ENCODE data around the gene AHCYL2. TPM values are rescaled to one million over a fixed set of nuclear protein-coding genes. Genes with fewer than 3 reads are reported as not detected.

Gene AHCYL2
- total RNA-seq, 1 experiment from 2014 or later = 20.2 TPM

DNA sequence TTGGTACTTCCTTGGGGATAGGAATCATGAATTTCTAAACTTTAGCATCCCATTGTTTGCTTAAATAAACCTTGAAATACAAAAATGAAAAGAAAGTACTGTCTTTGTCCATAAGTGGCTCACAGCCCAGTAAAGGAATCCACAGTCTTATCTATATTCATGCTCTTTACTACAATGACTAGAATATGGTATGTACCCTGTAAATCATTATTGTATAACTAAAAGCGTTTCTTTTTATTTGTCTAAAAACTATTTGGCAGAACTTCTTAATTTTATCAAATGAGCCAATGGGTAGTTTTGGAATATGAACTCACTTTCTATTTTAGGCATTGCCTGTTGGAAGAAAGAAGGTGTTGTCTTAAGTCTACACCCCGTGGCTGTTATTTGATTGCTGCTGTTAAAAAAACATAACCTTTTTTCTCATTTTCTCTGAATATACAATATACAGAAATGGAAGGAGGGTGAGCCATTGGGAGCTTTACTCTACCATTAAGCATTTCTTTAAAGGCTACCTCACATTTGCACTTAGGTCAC, 197.0 kb downstream of the AHCYL2 start:
- ChIA-PET CTCF (no interaction called here), POLR2A (no interaction called here)
- H3K27me3 ChIP-seq (ENCODE audit: control insufficient read depth, insufficient read depth, low read length) = no peaks in the 10 kb centered on the region
- DNase-seq (ENCODE audit: low read depth, low spot score) = no peak
- no peaks in the 10 kb centered on the region for H3K4me1 ChIP-seq (ENCODE audit: control insufficient read depth, insufficient read depth, low read length)
- no peak for ATAC-seq
- no peak overlapping the region for H3K27ac ChIP-seq (ENCODE audit: low read length)
- H3K4me3 ChIP-seq (ENCODE audit: low read depth in 2 of 2, low read length in 2 of 2) = no peak overlapping the region
- BruUV-seq (replicated peaks) = no TSS peak
- H3K36me3 ChIP-seq (ENCODE audit: control insufficient read depth, insufficient read depth, low read length) = no peaks in the 10 kb centered on the region
- TF ChIP-seq SIN3A (IDR thresholded peaks at IDR 0.05; ENCODE audit: borderline replicate concordance, insufficient read depth, low read depth, low read length) (no peak), TCF7L2 (IDR thresholded peaks at IDR 0.05; ENCODE audit: low read depth, low read length) (no peak), POLR2AphosphoS5 (IDR thresholded peaks at IDR 0.05; ENCODE audit: low read depth, low read length) (no peak)
- TF ChIP-seq, protein P1, sequence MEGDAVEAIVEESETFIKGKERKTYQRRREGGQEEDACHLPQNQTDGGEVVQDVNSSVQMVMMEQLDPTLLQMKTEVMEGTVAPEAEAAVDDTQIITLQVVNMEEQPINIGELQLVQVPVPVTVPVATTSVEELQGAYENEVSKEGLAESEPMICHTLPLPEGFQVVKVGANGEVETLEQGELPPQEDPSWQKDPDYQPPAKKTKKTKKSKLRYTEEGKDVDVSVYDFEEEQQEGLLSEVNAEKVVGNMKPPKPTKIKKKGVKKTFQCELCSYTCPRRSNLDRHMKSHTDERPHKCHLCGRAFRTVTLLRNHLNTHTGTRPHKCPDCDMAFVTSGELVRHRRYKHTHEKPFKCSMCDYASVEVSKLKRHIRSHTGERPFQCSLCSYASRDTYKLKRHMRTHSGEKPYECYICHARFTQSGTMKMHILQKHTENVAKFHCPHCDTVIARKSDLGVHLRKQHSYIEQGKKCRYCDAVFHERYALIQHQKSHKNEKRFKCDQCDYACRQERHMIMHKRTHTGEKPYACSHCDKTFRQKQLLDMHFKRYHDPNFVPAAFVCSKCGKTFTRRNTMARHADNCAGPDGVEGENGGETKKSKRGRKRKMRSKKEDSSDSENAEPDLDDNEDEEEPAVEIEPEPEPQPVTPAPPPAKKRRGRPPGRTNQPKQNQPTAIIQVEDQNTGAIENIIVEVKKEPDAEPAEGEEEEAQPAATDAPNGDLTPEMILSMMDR (IDR thresholded peaks at IDR 0.05) = no peak
- TF ChIP-seq, protein P2, sequence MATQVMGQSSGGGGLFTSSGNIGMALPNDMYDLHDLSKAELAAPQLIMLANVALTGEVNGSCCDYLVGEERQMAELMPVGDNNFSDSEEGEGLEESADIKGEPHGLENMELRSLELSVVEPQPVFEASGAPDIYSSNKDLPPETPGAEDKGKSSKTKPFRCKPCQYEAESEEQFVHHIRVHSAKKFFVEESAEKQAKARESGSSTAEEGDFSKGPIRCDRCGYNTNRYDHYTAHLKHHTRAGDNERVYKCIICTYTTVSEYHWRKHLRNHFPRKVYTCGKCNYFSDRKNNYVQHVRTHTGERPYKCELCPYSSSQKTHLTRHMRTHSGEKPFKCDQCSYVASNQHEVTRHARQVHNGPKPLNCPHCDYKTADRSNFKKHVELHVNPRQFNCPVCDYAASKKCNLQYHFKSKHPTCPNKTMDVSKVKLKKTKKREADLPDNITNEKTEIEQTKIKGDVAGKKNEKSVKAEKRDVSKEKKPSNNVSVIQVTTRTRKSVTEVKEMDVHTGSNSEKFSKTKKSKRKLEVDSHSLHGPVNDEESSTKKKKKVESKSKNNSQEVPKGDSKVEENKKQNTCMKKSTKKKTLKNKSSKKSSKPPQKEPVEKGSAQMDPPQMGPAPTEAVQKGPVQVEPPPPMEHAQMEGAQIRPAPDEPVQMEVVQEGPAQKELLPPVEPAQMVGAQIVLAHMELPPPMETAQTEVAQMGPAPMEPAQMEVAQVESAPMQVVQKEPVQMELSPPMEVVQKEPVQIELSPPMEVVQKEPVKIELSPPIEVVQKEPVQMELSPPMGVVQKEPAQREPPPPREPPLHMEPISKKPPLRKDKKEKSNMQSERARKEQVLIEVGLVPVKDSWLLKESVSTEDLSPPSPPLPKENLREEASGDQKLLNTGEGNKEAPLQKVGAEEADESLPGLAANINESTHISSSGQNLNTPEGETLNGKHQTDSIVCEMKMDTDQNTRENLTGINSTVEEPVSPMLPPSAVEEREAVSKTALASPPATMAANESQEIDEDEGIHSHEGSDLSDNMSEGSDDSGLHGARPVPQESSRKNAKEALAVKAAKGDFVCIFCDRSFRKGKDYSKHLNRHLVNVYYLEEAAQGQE (IDR thresholded peaks at IDR 0.05; ENCODE audit: insufficient read depth in 1 of 2, low read depth in 2 of 2, low read length in 1 of 2) = no peak
- in situ Hi-C loops (cut with HindIII; ENCODE audit: low pct_unique_long_range_greater_than_20kb, low sequenced_read_pairs) = no loop called here
- intact Hi-C loops (cut with micrococcal nuclease; ENCODE audit: unreplicated experiment) = no loop called here
- H3K9me3 ChIP-seq (ENCODE audit: control insufficient read depth, insufficient read depth, low read depth, low read length) = no peaks in the 10 kb centered on the region

DNA sequence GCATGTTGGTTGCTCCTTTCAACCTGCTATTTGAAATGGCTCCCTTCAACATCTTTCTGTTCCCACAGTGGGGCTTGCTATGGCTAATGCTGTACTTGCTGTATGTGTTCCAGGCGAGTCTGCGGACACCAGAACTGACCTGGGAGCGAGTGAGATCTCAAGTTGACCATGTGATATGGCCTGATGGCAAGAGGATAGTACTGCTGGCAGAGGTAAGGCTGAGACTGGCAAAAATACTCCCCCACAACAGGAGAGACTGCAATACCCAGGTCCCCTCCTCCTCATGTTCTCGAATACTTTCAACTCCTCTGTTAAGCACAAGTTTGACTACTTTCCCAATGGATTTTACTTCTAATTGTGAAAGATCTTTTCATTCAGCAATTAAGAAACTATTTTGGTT, 197.9 kb downstream of the AHCYL2 start:
- Histone ChIP-seq H3K4me3 (ENCODE audit: low read depth in 2 of 2, low read length in 2 of 2) (no peak overlapping the region), H3K27me3 (ENCODE audit: control insufficient read depth, insufficient read depth, low read length) (no peaks in the 10 kb centered on the region), H3K4me1 (ENCODE audit: control insufficient read depth, insufficient read depth, low read length) (no peaks in the 10 kb centered on the region), H3K9me3 (ENCODE audit: control insufficient read depth, insufficient read depth, low read depth, low read length) (no peaks in the 10 kb centered on the region), H3K36me3 (ENCODE audit: control insufficient read depth, insufficient read depth, low read length) (no peaks in the 10 kb centered on the region), H3K27ac (ENCODE audit: low read length) (no peak overlapping the region)
- CTCF ChIA-PET = no interaction called here
- intact Hi-C loops (cut with micrococcal nuclease; ENCODE audit: unreplicated experiment) (no loop called here), in situ Hi-C loops (cut with HindIII; ENCODE audit: low pct_unique_long_range_greater_than_20kb, low sequenced_read_pairs) (no loop called here)
- no TSS peak for BruUV-seq (replicated peaks)
- POLR2A ChIA-PET = no interaction called here
- DNase-seq (ENCODE audit: low read depth, low spot score) (no peak), ATAC-seq (no peak)
- TF ChIP-seq TCF7L2 (IDR thresholded peaks at IDR 0.05; ENCODE audit: low read depth, low read length) (no peak), POLR2AphosphoS5 (IDR thresholded peaks at IDR 0.05; ENCODE audit: low read depth, low read length) (no peak), SIN3A (IDR thresholded peaks at IDR 0.05; ENCODE audit: borderline replicate concordance, insufficient read depth, low read depth, low read length) (no peak)
- TF ChIP-seq, protein P2 (IDR thresholded peaks at IDR 0.05; ENCODE audit: insufficient read depth in 1 of 2, low read depth in 2 of 2, low read length in 1 of 2) = no peak
- TF ChIP-seq, protein P1 (IDR thresholded peaks at IDR 0.05) = no peak
